ENCODE data around the gene LENG1. TPM values are rescaled to one million over a fixed set of nuclear protein-coding genes. Genes with fewer than 3 reads are reported as not detected.

LENG1 gene
- total RNA-seq, 1 donor = 4.7 TPM

DNA sequence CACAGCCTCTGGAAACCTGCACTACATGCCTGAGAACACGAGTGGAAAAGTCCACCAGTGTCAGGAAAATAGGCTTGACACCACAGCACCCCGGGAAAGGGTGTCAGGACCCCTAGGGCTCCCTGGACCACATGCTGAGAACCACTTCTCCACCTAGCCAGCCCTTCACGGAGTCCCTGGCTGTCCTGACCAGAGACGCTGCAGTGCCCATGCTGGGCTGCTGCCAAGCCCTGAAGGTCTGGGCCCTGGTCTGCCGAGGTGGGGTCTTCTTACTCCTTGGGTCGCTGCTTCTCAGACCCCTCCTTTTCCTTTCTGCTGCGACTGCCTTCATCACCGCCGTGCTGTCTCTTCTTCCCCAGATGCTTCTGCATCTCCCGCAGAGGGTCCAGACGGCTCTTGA is 3.0 kb downstream of the LENG1 start:
- no peak overlapping the region for H3K4me3 ChIP-seq (ENCODE audit: low read depth, low read length)
- TF ChIP-seq, protein P1, sequence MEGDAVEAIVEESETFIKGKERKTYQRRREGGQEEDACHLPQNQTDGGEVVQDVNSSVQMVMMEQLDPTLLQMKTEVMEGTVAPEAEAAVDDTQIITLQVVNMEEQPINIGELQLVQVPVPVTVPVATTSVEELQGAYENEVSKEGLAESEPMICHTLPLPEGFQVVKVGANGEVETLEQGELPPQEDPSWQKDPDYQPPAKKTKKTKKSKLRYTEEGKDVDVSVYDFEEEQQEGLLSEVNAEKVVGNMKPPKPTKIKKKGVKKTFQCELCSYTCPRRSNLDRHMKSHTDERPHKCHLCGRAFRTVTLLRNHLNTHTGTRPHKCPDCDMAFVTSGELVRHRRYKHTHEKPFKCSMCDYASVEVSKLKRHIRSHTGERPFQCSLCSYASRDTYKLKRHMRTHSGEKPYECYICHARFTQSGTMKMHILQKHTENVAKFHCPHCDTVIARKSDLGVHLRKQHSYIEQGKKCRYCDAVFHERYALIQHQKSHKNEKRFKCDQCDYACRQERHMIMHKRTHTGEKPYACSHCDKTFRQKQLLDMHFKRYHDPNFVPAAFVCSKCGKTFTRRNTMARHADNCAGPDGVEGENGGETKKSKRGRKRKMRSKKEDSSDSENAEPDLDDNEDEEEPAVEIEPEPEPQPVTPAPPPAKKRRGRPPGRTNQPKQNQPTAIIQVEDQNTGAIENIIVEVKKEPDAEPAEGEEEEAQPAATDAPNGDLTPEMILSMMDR (IDR thresholded peaks at IDR 0.05; ENCODE audit: insufficient read depth, low read depth, low read length) = no peak
- DNase-seq (ENCODE audit: low read depth) = no peak

- DNase-seq (ENCODE audit: low read depth) = no peak
- no peak overlapping the region for H3K4me3 ChIP-seq (ENCODE audit: low read depth, low read length)
- TF ChIP-seq, protein P1 (IDR thresholded peaks at IDR 0.05; ENCODE audit: insufficient read depth, low read depth, low read length) = no peak
Observed at GRCh38 chr19:54155694-54156093, 3.8 kb downstream of the LENG1 start.

DNA sequence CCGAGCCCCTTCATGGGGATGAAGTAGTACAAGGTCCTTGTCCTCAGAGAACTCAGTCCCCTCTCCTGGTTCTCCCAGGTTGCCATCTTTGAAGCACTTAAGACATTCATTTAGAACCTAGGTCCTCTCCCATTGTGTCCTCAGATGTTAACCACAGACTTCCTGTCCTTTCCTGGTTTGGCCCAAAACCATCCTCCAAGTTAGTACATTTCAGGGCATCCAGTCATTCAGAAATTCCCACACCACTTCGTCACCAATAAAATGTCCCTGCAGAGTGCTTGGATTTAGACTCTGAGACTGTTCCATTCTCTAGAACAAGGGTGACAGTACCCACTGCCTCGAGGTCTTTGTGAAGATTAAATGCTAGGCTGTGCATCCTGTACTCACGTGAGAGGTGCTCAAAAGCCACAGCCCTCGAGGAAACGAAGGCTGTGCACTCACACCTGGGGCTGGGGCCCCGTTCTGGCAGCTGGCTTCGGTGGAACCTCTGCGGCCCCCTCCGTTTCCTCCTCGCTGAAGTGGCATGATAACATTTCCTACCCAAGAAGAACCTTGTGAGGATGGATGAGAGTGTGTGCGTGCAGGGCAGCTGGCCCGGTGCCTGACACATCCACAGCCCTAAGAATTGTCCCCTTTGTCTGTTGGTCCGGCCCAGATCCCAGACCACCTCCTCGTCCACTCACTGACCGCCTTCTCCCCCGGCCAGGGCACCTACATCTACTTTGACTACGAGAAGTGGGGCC is 4.7 kb downstream of the LENG1 start:
- TF ChIP-seq, protein P1 (IDR thresholded peaks at IDR 0.05; ENCODE audit: insufficient read depth, low read depth, low read length) = no peak
- DNase-seq (ENCODE audit: low read depth) = no peak

DNA sequence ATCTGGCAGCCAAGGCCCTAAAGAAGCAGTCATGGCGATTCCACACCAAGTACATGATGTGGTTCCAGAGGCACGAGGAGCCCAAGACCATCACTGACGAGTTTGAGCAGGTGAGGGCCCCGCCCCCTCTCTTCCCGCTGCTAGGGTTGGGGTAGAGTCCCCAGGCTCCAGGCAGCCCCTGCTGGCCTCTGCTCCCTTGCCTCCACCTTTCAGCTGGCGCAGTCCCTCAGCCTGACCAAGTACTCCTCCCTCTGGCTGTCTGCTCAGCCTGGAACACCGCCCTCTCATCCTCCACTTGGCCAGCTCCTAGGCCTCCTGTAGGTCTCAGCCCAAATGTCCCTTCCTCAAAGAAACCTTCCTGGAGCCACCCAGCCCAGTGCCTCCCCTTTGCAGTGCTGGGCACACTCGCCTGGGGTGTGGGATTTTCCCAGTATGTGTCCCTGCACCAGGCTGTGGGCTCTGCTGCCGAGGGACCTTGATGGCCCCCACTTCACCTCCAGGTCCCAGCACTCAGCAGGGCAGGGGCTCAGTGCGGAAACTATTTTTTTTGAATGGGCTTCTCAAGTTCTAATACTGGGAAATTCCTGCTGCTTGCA is 5.7 kb downstream of the LENG1 start:
- H3K4me3 ChIP-seq (ENCODE audit: low read depth, low read length) = no peak overlapping the region
- TF ChIP-seq, protein P1 (IDR thresholded peaks at IDR 0.05; ENCODE audit: insufficient read depth, low read depth, low read length) = no peak
- no peak for DNase-seq (ENCODE audit: low read depth)

More for the DNA sequence above, 4.7 kb downstream of the LENG1 start:
- no peak overlapping the region for H3K4me3 ChIP-seq (ENCODE audit: low read depth, low read length)

- no peak for DNase-seq (ENCODE audit: low read depth)
- H3K4me3 ChIP-seq (ENCODE audit: low read depth, low read length) = no peak overlapping the region
- TF ChIP-seq, protein P1 (IDR thresholded peaks at IDR 0.05; ENCODE audit: insufficient read depth, low read depth, low read length) = no peak
Observed at GRCh38 chr19:54152878-54153524, 6.5 kb downstream of the LENG1 start.

- no peak for DNase-seq (ENCODE audit: low read depth)
- no peak overlapping the region for H3K4me3 ChIP-seq (ENCODE audit: low read depth, low read length)
- TF ChIP-seq, protein P1 (IDR thresholded peaks at IDR 0.05; ENCODE audit: insufficient read depth, low read depth, low read length) = no peak
Observed at GRCh38 chr19:54152267-54152666, 7.3 kb downstream of the LENG1 start.
